D721Med (cell line): ENCODE data around the gene ACOT6.
"Not testable (repeated sequence)": the region's sequence is repeated elsewhere in the genome, so short reads cannot be mapped to it uniquely, and the experiment has no call there.

ENCODE experiments used
- DNase-seq: peaks from one replicate; pipeline ENCODE4 v3.0.0; 2011; ENCODE audit warnings: low spot score; ENCODE audit not compliant: insufficient read length
- FAIRE-seq: peaks from 2 replicates; lab custom pipeline; 2011; peaks lifted over from hg19 to GRCh38; lab: Jason Lieb, UNC
- TF ChIP-seq, protein P1 (sequence below): IDR thresholded peaks from 2 replicates; pipeline ENCODE4 v1.5.1; 2012; ENCODE audit warnings: mild to moderate bottlenecking, control low read depth; ENCODE audit not compliant: insufficient read depth; ENCODE audit errors: missing control alignments

The ACOT6 gene

GRCh38 chr14:73651005-73651404, 38.7 kb downstream of the ACOT6 start:
- TF ChIP-seq, protein P1, sequence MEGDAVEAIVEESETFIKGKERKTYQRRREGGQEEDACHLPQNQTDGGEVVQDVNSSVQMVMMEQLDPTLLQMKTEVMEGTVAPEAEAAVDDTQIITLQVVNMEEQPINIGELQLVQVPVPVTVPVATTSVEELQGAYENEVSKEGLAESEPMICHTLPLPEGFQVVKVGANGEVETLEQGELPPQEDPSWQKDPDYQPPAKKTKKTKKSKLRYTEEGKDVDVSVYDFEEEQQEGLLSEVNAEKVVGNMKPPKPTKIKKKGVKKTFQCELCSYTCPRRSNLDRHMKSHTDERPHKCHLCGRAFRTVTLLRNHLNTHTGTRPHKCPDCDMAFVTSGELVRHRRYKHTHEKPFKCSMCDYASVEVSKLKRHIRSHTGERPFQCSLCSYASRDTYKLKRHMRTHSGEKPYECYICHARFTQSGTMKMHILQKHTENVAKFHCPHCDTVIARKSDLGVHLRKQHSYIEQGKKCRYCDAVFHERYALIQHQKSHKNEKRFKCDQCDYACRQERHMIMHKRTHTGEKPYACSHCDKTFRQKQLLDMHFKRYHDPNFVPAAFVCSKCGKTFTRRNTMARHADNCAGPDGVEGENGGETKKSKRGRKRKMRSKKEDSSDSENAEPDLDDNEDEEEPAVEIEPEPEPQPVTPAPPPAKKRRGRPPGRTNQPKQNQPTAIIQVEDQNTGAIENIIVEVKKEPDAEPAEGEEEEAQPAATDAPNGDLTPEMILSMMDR: no peak
- DNase-seq: no peak
- no peak for FAIRE-seq

- TF ChIP-seq, protein P1: no peak
- FAIRE-seq (no peak), DNase-seq (no peak)
Measured at GRCh38 chr14:73655851-73656250, 43.5 kb downstream of the ACOT6 start.

- DNase-seq, FAIRE-seq: not testable (repeated sequence)
Measured at GRCh38 chr14:73659202-73659601, 46.9 kb downstream of the ACOT6 start.

- TF ChIP-seq, protein P1: no peak
- DNase-seq (no peak), FAIRE-seq (no peak)
Measured at GRCh38 chr14:73660511-73660910, 48.2 kb downstream of the ACOT6 start.

GRCh38 chr14:73661872-73662271, 49.6 kb downstream of the ACOT6 start:
- FAIRE-seq: no peak
- TF ChIP-seq, protein P1: no peak
- DNase-seq: no peak

DNA sequence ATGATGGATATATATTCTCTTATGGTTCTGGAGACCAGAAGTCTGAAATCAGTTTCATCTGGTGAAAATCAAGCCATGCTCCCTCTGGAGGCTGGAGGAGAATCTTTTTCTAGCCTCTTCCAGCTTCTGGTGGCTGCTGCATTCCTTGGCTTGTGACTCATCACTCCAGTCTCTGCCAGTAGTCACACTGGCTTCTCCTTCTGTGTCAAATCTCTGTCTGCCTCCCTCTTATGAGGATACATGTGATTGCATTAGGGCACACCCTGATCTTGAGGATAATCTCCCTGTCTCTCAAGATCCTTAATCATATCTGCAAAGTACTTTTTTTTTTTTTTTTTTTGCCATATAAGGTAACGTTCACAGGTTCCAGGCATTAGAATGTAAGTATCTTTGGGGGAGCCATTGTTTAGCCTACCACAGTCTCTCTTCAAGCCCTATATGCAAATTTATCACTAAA, 50.2 kb downstream of the ACOT6 start:
- TF ChIP-seq, protein P1: peak; percentile 47
- FAIRE-seq (peak; percentile 95), DNase-seq (no peak)

GRCh38 chr14:73663548-73664212, 51.4 kb downstream of the ACOT6 start:
- DNase-seq (no peak), FAIRE-seq (no peak)
- TF ChIP-seq, protein P1: no peak
